K562 (cell line): Measurements from ENCODE around the gene ITPR3. TPM values are rescaled to one million over a fixed set of nuclear protein-coding genes. Genes with fewer than 3 reads are reported as not detected.
A peak's percentile ranks its signal among the peaks of the same experiment; 100 is the strongest.

ENCODE experiments used
- ATAC-seq: fragments of 200-7000 bp; cut with Tn5 transposase; 3 replicates; pipeline ENCODE4 v1.9.1; 2020; ENCODE audit warnings: moderate library complexity
- BruUV-seq: library from RNA; stranded (reverse); fragments of 400-500 nt; replicated peaks from 2 replicates; lab custom pipeline; 2021; lab: Mats Ljungman, UMichigan
- CTCF ChIA-PET: fragments of 300-600 bp; formaldehyde crosslinking; extraction: SDS; loops from one replicate; lab custom pipeline; 2021; ENCODE audit warnings: low intra/inter-chr PET ratio; lab: Yijun Ruan, JAX
- POLR2A ChIA-PET: fragments of 300-600, 350-650 bp; sonication (Branson Sonifier 250); formaldehyde crosslinking; extraction: SDS; loops from one replicate; lab custom pipeline; 2021; ENCODE audit warnings: antibody characterized with exemption, inconsistent platforms; lab: Yijun Ruan, JAX
- DNase-seq, 4 experiments: peaks; one replicate each; pipeline versions ENCODE4 v3.0.0 to v3.0.0-alpha.2; 2011 to 2018; ENCODE audit warnings: low spot score in 3 of 4, mixed read lengths in 3 of 4; ENCODE audit errors: extremely low read depth in 1 of 4
- FAIRE-seq: peaks from 2 replicates; lab custom pipeline; 2011; peaks lifted over from hg19 to GRCh38; lab: Jason Lieb, UNC
- H2AFZ ChIP-seq: 2 replicates; pipeline ENCODE4 v1.6.0; 2011; ENCODE audit warnings: low read depth, low read length, control low read depth, inconsistent platforms
- H3K27ac ChIP-seq: fragments of 200-600 bp; 3 replicates; pipeline ENCODE4 v1.8.0; 2011; ENCODE audit warnings: low read depth, mild to moderate bottlenecking, control low read depth, inconsistent platforms, low read length, moderate library complexity, mixed read lengths; ENCODE audit errors: extremely low read depth
- H3K27me3 ChIP-seq, 2 experiments: fragments of 300-600 bp in 1 of 2; 2 replicates in 1 of 2; 3 replicates in 1 of 2; pipeline versions ENCODE4 v1.6.0 to v1.8.0; 2011; ENCODE audit warnings: inconsistent platforms in 2 of 2, low read length in 2 of 2, mild to moderate bottlenecking in 1 of 2, mixed read lengths in 1 of 2, moderate library complexity in 1 of 2; ENCODE audit not compliant: control insufficient read depth in 2 of 2, insufficient read depth in 2 of 2
- H3K36me3 ChIP-seq: fragments of 300-600 bp; 3 replicates; pipeline ENCODE4 v1.8.0; 2011; ENCODE audit warnings: mild to moderate bottlenecking, low read length, inconsistent platforms; ENCODE audit not compliant: control insufficient read depth, insufficient read depth
- H3K4me1 ChIP-seq, 2 experiments: fragments of 200-600 bp in 1 of 2; replicated peaks in 1 of 2; 2 replicates in 1 of 2; 3 replicates in 1 of 2; pipeline versions ENCODE4 v1.5.1 to v1.8.0; 2011; ENCODE audit warnings: inconsistent platforms in 2 of 2, low read length in 2 of 2, mild to moderate bottlenecking in 1 of 2, mixed read lengths in 1 of 2, moderate library complexity in 1 of 2; ENCODE audit not compliant: control insufficient read depth in 2 of 2, insufficient read depth in 2 of 2
- H3K4me2 ChIP-seq: 2 replicates; pipeline ENCODE4 v1.6.1; 2011; ENCODE audit warnings: low read length, control low read depth, inconsistent platforms, mixed read lengths; ENCODE audit not compliant: insufficient read depth
- H3K4me3 ChIP-seq: fragments of 200-600 bp; sonication (generic), shearing (Covaris generic); 2 replicates; pipeline ENCODE4 v1.5.1; 2016; ENCODE audit warnings: control low read depth, inconsistent platforms
- H3K79me2 ChIP-seq: fragments of 200-600 bp; 3 replicates; pipeline ENCODE4 v1.8.0; 2011; ENCODE audit warnings: low read length, inconsistent platforms; ENCODE audit not compliant: control insufficient read depth, insufficient read depth
- H3K9ac ChIP-seq, 2 experiments: 2 replicates each; pipeline versions ENCODE4 v1.6.0 to v1.6.1; 2011; ENCODE audit warnings: low read depth in 2 of 2, low read length in 2 of 2, control low read depth in 1 of 2, inconsistent platforms in 1 of 2, mild to moderate bottlenecking in 1 of 2, mixed read lengths in 1 of 2; ENCODE audit not compliant: insufficient read depth in 1 of 2
- H3K9me1 ChIP-seq: one replicate; pipeline ENCODE4 v1.6.0; 2011; ENCODE audit warnings: inconsistent platforms, mild to moderate bottlenecking, low read length, moderate library complexity; ENCODE audit not compliant: control insufficient read depth, insufficient read depth
- H3K9me3 ChIP-seq: replicated peaks from 2 replicates; pipeline ENCODE4 v1.5.1; 2011; ENCODE audit warnings: low read depth, low read length, inconsistent platforms; ENCODE audit not compliant: control insufficient read depth, insufficient read depth
- H4K20me1 ChIP-seq: replicated peaks from 2 replicates; pipeline ENCODE4 v1.6.1; 2011; ENCODE audit warnings: low read length, inconsistent platforms, mixed read lengths; ENCODE audit not compliant: control insufficient read depth, insufficient read depth
- CBX5 ChIP-seq: IDR thresholded peaks from 2 replicates; pipeline ENCODE4 v1.6.1; 2014; ENCODE audit warnings: low read depth, borderline replicate concordance
- KDM1A ChIP-seq, 2 experiments: fragments of 450-650 bp; IDR thresholded peaks; 2 replicates each; pipeline ENCODE4 v1.6.1; 2016; ENCODE audit warnings: mild to moderate bottlenecking in 2 of 2
- MEF2D ChIP-seq: conservative IDR thresholded peaks from 2 replicates; pipeline ENCODE4 v1.6.1; 2016; ENCODE audit warnings: low read depth, missing genetic modification characterization, missing compliant biosample characterization
- SOX6 ChIP-seq: fragments of 450-650 bp; IDR thresholded peaks from 2 replicates; pipeline ENCODE4 v1.6.1; 2014; ENCODE audit warnings: mild to moderate bottlenecking
- WGBS: fragments of 100-300 bp; shearing (Covaris generic); methylation state at CpG from one replicate; pipeline ENCODE4 v1.1.6; 2016; ENCODE audit warnings: low coverage, mixed read lengths; ENCODE audit not compliant: insufficient coverage; ENCODE audit errors: missing lambda C conversion rate; 5-methylcytosine and 5-hydroxymethylcytosine counted together
- in situ Hi-C: fragments of 300-500 bp; cut with MboI; formaldehyde crosslinking; loops from 4 replicates; pipeline ENCODE4 v1.15.0; 2018; ENCODE audit warnings: inconsistent platforms, mixed read lengths
- intact Hi-C: fragments of 100-400 bp; cut with micrococcal nuclease; formaldehyde crosslinking; loops from 2 replicates; pipeline ENCODE4 v1.14.2; 2022
- polyA plus RNA-seq, 8 experiments: library from polyadenylated mRNA; depleted of rRNA in 4 of 8; stranded (reverse) in 5 of 8; unstranded in 3 of 8; fragments of >200 nt; fragmentation: Nextera tagmentation in 2 of 8; fragmentation: Illumina TruSeq in 1 of 8; extraction: Ambion mirVana in 2 of 8; extraction: Trizol in 1 of 8; gene quantifications; 2 replicates each; pipeline versions ENCODE4 v1.2.1 to v1.2.3, GENCODE V29; 2011 to 2014; ENCODE audit warnings: inconsistent platforms in 1 of 8, missing spikeins in 1 of 8
- total RNA-seq, 7 experiments: library from RNA; depleted of rRNA in 6 of 7; stranded (reverse); fragments of >200 nt in 6 of 7; fragmentation: Illumina TruSeq in 2 of 7; extraction: Trizol in 2 of 7; gene quantifications; 2 replicates each; pipeline versions ENCODE4 v1.2.1 to v1.2.3, GENCODE V29; 2011 to 2021; ENCODE audit warnings: low replicate concordance in 1 of 7
- TF ChIP-seq, protein P1 (sequence below): IDR thresholded peaks from 2 replicates; pipeline ENCODE4 v1.6.1; 2011; ENCODE audit not compliant: insufficient read length; ENCODE audit errors: extremely low read depth

ITPR3 gene
- total and polyA plus RNA-seq, 9 of the 15 experiments (the other 6 are each of a cell fraction or from before 2014, with no cell fraction given): 0.39 to 35.7 (median 13.2) TPM

DNA sequence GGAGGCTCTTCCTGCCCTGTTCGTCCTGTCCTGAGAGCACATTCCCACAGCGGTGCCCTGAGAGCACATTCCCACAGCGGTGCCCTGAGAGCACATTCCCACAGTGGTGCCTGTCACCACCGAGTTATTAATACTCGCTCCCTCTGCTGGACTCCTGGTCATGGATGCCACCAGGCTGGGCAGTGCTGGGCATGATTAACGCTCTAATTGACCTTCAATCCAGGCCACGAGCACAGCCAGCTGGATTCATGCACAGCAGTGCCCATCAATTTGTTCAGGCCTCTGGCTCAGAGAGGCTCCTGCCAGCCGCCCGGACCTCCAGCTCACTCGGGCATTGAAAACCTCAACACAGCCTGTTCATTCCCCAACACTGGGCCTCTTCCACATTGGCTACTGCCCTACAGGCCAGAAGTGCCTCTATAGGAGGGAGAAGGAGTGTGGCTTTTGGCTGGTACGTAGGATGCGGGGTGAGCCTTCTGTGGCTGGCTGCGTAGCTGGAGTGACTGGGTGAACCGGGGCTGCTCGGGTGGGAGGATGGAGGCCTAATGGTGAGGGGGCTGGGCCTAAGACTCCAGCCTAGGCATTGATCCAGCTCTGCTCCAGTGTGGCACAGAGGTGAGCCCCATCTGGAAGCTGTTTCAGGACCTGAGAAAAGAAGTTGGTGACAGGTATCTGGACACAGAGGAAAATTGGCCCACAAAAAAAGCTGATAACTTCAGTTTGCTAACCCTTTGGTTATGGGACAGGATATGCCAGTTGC, 116.3 kb downstream of the ITPR3 start:
- H3K4me3 ChIP-seq: no peak overlapping the region
- FAIRE-seq (no peak), DNase-seq (no peak), ATAC-seq (no peak)
- TF ChIP-seq CBX5 (no peak), MEF2D (tag) (no peak), KDM1A (IDR thresholded peaks at IDR 0.05) (no peak), SOX6 (no peak)
- TF ChIP-seq, protein P1, sequence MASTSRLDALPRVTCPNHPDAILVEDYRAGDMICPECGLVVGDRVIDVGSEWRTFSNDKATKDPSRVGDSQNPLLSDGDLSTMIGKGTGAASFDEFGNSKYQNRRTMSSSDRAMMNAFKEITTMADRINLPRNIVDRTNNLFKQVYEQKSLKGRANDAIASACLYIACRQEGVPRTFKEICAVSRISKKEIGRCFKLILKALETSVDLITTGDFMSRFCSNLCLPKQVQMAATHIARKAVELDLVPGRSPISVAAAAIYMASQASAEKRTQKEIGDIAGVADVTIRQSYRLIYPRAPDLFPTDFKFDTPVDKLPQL: no peak
- H3K36me3 ChIP-seq: no peaks in the 10 kb centered on the region
- H3K9ac ChIP-seq: peak overlapping the region in 1 of 2 experiments; percentile 10; a peak in 1 of 4 replicates
- peaks cover 24 to 55% of the 10 kb centered on the region in 2 experiments for H3K27me3 ChIP-seq
- H3K9me3 ChIP-seq: no peaks in the 10 kb centered on the region
- H3K79me2 ChIP-seq: no peaks in the 10 kb centered on the region
- POLR2A ChIA-PET: interaction anchor here (0.6 to 1.6 kb wide), 5 partner anchors 9 to 397 kb away, joined by 3 to 4 read pairs (median 4); no protein-coding TSS in a partner anchor
- intact Hi-C loops: no loop called here
- no peaks in the 10 kb centered on the region for H3K9me1 ChIP-seq
- CTCF ChIA-PET: no interaction called here
- in situ Hi-C loops: no loop called here
- peaks cover 9 to 13% of the 10 kb centered on the region in 2 experiments; a peak in 4 of 5 replicates for H3K4me1 ChIP-seq
- BruUV-seq: no TSS peak
- no peak overlapping the region for H3K27ac ChIP-seq
- no peak overlapping the region for H3K4me2 ChIP-seq
- peaks cover under 1% of the 10 kb centered on the region for H4K20me1 ChIP-seq
- 34% methylated on average over 15 of the region's 15 CpGs for WGBS
- no peak overlapping the region for H2AFZ ChIP-seq
